HEK293T (cell line): ENCODE measurements around the gene C10orf62.
"Not testable (repeated sequence)": the region's sequence is repeated elsewhere in the genome, so short reads cannot be mapped to it uniquely, and the experiment has no call there.

Experiments
- CTCF ChIA-PET: fragments of 350-600 bp; formaldehyde crosslinking; extraction: SDS; loops from one replicate; lab custom pipeline; 2021; ENCODE audit warnings: antibody characterized with exemption, inconsistent platforms; lab: Yijun Ruan, JAX
- POLR2A ChIA-PET: fragments of 350-600 bp; formaldehyde crosslinking; extraction: SDS; loops from one replicate; lab custom pipeline; 2020; ENCODE audit warnings: antibody characterized with exemption, inconsistent platforms; lab: Yijun Ruan, JAX
- DNase-seq: peaks from one replicate; pipeline ENCODE4 v3.0.0; 2012; ENCODE audit warnings: mixed read lengths; ENCODE audit errors: extremely low spot score
- ARNT ChIP-seq: fragments of 450-650 bp; IDR thresholded peaks from 2 replicates; pipeline ENCODE4 v1.6.1; 2017; ENCODE audit warnings: mild to moderate bottlenecking
- BHLHE40 ChIP-seq: fragments of 450-650 bp; IDR thresholded peaks from 2 replicates; pipeline ENCODE4 v1.6.1; 2016; ENCODE audit warnings: mild to moderate bottlenecking, moderate library complexity, borderline replicate concordance
- CTBP1 ChIP-seq: fragments of 450-650 bp; IDR thresholded peaks from 2 replicates; pipeline ENCODE4 v1.6.1; 2016; ENCODE audit warnings: borderline replicate concordance
- ELF4 ChIP-seq: fragments of 450-650 bp; IDR thresholded peaks from 2 replicates; pipeline ENCODE4 v1.6.1; 2017; ENCODE audit warnings: antibody characterized with exemption
- FOXA1 ChIP-seq: fragments of 450-650 bp; IDR thresholded peaks from 2 replicates; pipeline ENCODE4 v1.6.1; 2016; ENCODE audit warnings: mild to moderate bottlenecking
- FOXK2 ChIP-seq: fragments of 450-650 bp; IDR thresholded peaks from 2 replicates; pipeline ENCODE4 v1.6.1; 2016; ENCODE audit warnings: mild to moderate bottlenecking
- FOXM1 ChIP-seq: fragments of 450-650 bp; IDR thresholded peaks from 2 replicates; pipeline ENCODE4 v1.6.1; 2017; ENCODE audit warnings: mild to moderate bottlenecking, borderline replicate concordance
- HDGF ChIP-seq: fragments of 450-650 bp; IDR thresholded peaks from 2 replicates; pipeline ENCODE4 v1.6.1; 2017; ENCODE audit warnings: antibody characterized with exemption, borderline replicate concordance
- L3MBTL2 ChIP-seq: fragments of 450-650 bp; conservative IDR thresholded peaks from 2 replicates; pipeline ENCODE4 v1.6.1; 2016; ENCODE audit warnings: mild to moderate bottlenecking
- LEF1 ChIP-seq: fragments of 450-650 bp; IDR thresholded peaks from 2 replicates; pipeline ENCODE4 v1.6.1; 2017; ENCODE audit warnings: mild to moderate bottlenecking, borderline replicate concordance
- NFRKB ChIP-seq: fragments of 450-650 bp; IDR thresholded peaks from 2 replicates; pipeline ENCODE4 v1.6.1; 2016; ENCODE audit warnings: mild to moderate bottlenecking, moderate library complexity
- SP1 ChIP-seq: fragments of 450-650 bp; IDR thresholded peaks from 2 replicates; pipeline ENCODE4 v1.6.1; 2017
- SUZ12 ChIP-seq: fragments of 450-650 bp; IDR thresholded peaks from 2 replicates; pipeline ENCODE4 v1.6.1; 2016; ENCODE audit warnings: mild to moderate bottlenecking
- TARDBP ChIP-seq: fragments of 450-650 bp; IDR thresholded peaks from 2 replicates; pipeline ENCODE4 v1.6.1; 2016
- ZNF384 ChIP-seq: fragments of 450-650 bp; IDR thresholded peaks from 2 replicates; pipeline ENCODE4 v1.6.1; 2016
- TF ChIP-seq, protein P1 (sequence below): fragments of 450-650 bp; IDR thresholded peaks from 2 replicates; pipeline ENCODE4 v1.6.1; 2016

C10orf62 gene

DNA sequence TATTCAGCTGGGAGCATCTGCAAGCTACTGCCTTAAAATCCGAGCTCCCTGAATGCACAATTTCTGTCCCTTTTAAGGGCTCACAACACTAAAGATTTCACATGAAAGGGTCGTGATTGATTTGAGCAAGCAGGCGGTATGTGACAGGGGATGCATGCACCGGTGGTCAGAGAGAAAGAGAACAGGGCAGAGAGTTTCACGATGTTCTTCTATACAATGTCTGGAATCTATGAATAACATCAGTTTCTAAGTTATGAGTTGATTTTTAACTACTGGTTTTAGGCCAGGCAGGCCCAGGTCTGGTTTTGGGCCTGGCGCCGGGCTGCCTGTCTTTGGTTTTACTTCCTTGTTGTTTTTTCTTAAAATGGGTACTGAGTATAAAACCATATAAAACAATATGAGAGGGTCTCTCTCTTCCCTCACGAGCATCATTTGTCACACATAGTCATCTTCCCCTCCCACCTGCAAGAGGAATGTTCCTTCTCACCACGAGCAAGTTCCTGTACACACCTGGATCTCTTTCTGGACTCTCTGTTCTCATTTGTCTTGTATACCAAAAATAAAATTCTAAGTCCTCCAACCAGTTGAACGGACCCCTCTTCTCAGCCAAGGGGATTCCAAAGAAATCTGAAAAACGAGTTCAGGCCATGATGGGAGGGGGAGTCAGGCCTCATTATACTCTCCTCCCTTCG is 28.0 kb upstream of the C10orf62 start:
- DNase-seq, POLR2A ChIA-PET: not testable (repeated sequence)
- CTCF ChIA-PET = interaction anchor here (0.9 kb wide), 1 partner anchor 12 kb away, joined by 3 read pairs; no protein-coding TSS in a partner anchor

DNA sequence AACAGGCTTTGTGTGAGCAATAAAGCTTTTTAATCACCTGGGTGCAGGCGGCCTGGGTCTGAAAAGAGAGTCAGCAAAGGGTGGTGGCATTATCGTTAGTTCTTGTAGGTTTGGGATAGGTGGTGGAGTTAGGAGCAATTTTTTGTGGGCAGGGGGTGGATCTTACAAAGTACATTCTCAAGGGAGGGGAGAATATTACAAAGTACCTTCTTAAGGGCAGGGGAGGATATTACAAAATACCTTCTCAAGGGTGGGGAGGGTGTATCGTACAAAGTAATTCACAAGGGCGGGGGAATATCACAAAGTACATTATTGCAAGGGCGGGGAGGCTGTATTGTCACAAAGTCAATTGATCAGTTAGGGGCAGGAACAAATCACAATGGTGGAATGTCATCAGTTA is 27.2 kb upstream of the C10orf62 start:
- POLR2A ChIA-PET, CTCF ChIA-PET, DNase-seq: not testable (repeated sequence)

DNA sequence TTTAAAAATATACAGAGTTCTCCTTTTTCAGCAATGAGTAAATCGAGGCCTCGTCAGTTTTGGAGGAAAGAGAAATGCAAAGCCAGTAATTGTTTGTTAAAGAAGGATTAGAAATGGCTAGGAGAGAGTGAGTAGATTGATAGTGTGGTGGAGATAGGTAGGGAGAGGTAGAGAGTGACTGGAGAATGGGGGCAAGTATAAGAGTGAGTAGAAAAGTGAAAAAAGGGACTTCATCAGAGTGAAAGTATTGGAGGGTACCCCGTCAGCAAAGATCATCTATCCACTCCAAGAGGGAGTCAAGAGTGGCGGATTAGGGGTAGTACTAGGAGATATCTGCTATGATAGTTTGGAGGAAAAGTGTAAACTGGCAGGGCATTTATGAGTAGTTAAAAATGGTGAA is 26.2 kb upstream of the C10orf62 start:
- TF ChIP-seq FOXK2 (no peak), SP1 (no peak)
- POLR2A ChIA-PET = no interaction called here
- DNase-seq = no peak

DNA sequence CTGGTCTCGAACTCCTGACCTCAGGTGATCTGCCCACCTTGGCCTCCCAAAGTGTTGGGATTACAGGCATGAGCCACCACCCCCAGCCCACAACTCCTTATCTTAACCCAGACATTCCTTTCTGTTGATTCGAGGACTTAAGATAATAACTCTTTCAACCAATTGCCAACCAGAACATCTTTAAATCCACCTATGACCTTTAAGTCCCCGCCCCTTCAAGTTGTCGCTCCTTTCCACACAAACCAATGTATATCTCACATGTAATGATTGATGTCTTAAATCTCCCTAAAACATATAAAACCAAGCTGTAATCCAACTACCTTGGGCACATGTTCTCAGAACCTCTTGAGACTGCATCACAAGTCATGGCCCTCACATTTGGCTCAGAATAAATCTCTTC is 24.7 kb upstream of the C10orf62 start:
- CTCF ChIA-PET = interaction anchor here (0.5 to 2.7 kb wide), 2 partner anchors 11 to 22 kb away, joined by 3 to 10 read pairs; no protein-coding TSS in a partner anchor
- TF ChIP-seq, protein P1, sequence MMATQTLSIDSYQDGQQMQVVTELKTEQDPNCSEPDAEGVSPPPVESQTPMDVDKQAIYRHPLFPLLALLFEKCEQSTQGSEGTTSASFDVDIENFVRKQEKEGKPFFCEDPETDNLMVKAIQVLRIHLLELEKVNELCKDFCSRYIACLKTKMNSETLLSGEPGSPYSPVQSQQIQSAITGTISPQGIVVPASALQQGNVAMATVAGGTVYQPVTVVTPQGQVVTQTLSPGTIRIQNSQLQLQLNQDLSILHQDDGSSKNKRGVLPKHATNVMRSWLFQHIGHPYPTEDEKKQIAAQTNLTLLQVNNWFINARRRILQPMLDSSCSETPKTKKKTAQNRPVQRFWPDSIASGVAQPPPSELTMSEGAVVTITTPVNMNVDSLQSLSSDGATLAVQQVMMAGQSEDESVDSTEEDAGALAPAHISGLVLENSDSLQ = peak; percentile 89
- TF ChIP-seq SP1 = no peak
- no peak for DNase-seq
- POLR2A ChIA-PET = no interaction called here

More for the DNA sequence above, 26.2 kb upstream of the C10orf62 start:
- CTCF ChIA-PET = no interaction called here

DNA sequence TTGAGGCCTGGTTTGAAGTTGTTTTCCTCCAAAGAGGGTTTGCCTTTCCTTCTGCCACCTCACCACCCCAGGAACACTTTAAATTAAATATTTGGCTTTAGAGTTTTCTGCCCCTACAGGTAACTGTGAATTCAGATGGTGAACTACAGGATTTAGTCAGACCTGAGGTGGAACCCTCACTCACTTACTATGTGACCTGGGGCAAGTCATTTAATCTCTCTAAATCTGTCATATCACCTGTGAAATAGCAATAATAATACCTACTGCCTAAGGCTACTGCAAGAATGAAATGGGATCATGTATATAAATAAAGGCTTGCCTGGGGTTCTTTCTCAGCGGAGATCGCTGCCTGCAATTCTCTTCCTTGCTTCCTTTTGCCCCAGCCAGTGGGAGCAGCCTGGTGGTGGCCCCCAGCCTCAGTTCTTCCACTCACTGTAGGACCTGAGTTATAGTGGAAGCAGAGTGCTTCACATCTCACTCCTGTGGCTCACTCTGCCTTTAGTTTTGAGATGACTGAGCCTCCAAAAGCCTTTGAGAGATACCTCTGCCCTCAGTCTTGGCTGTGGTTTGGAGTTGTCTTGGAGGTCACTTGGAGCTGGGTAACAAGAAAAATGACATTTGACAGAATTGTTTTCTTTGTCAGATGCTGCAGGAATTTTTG is 23.1 kb upstream of the C10orf62 start:
- TF ChIP-seq FOXM1 (no peak), SUZ12 (no peak), CTBP1 (no peak), ARNT (no peak), FOXA1 (no peak), NFRKB (no peak), ELF4 (no peak), L3MBTL2 (no peak), HDGF (no peak), ZNF384 (no peak)
- TF ChIP-seq, protein P1 = no peak
- ChIA-PET CTCF (interaction anchor here (0.6 to 2.7 kb wide), 2 partner anchors 12 to 20 kb away, joined by 3 to 10 read pairs; no protein-coding TSS in a partner anchor), POLR2A (no interaction called here)
- no peak for DNase-seq

DNA sequence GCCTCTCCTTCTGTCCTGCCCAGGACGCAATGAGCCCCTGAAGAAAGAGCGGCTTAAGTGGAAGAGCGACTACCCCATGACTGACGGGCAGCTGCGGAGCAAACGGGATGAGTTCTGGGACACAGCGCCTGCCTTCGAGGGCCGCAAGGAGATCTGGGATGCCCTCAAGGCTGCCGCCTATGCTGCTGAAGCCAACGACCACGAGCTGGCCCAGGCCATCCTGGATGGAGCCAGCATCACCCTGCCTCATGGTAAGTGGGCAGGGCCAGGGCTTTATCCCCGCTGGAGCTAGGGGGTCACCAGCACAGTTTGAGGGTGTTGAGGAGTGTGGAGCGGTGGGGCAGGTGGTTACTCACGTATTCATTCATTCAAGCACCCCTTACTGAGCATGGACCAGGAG is 21.6 kb upstream of the C10orf62 start:
- no peak for DNase-seq
- ChIA-PET POLR2A (no interaction called here), CTCF (interaction anchor here (0.6 kb wide), 1 partner anchor 33 kb away, joined by 3 read pairs; no protein-coding TSS in a partner anchor)
- no peak for TF ChIP-seq FOXM1
- no peak for TF ChIP-seq LEF1
- no peak for TF ChIP-seq SP1
- TF ChIP-seq L3MBTL2 = no peak
- TF ChIP-seq BHLHE40 = no peak
- TF ChIP-seq ARNT = no peak
- no peak for TF ChIP-seq NFRKB
- no peak for TF ChIP-seq ELF4
- TF ChIP-seq FOXK2 = no peak
- TF ChIP-seq SUZ12 = no peak
- no peak for TF ChIP-seq HDGF
- TF ChIP-seq TARDBP = no peak
- TF ChIP-seq FOXA1 = no peak
- TF ChIP-seq, protein P1 = no peak
- TF ChIP-seq CTBP1 = no peak
- TF ChIP-seq ZNF384 = no peak

DNA sequence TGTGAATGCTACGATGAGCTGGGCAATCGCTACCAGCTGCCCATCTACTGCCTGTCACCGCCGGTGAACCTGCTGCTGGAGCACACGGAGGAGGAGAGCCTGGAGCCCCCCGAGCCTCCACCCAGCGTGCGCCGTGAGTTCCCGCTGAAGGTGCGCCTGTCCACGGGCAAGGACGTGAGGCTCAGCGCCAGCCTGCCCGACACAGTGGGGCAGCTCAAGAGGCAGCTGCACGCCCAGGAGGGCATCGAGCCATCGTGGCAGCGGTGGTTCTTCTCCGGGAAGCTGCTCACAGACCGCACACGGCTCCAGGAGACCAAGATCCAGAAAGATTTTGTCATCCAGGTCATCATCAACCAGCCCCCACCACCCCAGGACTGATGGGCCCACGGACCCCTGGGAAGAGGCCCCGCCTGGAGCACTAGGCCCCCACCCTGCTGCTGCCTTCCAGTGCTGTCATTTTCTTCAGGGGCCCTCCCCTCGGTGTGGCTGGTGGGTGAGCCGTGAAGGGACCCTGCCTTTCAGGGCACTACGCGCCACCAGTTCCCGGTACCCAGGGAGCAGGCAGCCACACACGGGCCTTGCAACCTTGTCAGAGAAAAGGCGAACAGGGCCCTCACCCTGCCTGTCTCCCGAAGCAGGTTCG is 19.3 kb upstream of the C10orf62 start:
- ChIA-PET CTCF (no interaction called here), POLR2A (no interaction called here)
- TF ChIP-seq SP1 (no peak), NFRKB (no peak), TARDBP (no peak), SUZ12 (no peak), CTBP1 (no peak), BHLHE40 (no peak), ARNT (no peak), FOXK2 (no peak), ELF4 (no peak), HDGF (no peak), FOXA1 (no peak), ZNF384 (no peak), LEF1 (no peak), FOXM1 (no peak), L3MBTL2 (no peak)
- TF ChIP-seq, protein P1 = no peak
- no peak for DNase-seq
